Glutamatergic neuron (in vitro differentiated cells): Measurements from ENCODE around the gene PI4KA. TPM values are rescaled to one million over a fixed set of nuclear protein-coding genes. Genes with fewer than 3 reads are reported as not detected.

Experiments used
- DNase-seq: peaks from one replicate; pipeline ENCODE4 v3.0.0; 2022
- H3K27ac Mint-ChIP-seq: one replicate; pipeline ENCODE4 v1.8.0; 2020; ENCODE audit warnings: mild to moderate bottlenecking, mixed read lengths, inconsistent platforms; ENCODE audit not compliant: unreplicated experiment
- H3K27me3 Mint-ChIP-seq: one replicate; pipeline ENCODE4 v1.8.0; 2020; ENCODE audit warnings: mild to moderate bottlenecking, moderate library complexity, mixed read lengths, inconsistent platforms; ENCODE audit not compliant: unreplicated experiment
- H3K36me3 Mint-ChIP-seq: one replicate; pipeline ENCODE4 v1.8.0; 2020; ENCODE audit warnings: mild to moderate bottlenecking, mixed read lengths, inconsistent platforms; ENCODE audit not compliant: unreplicated experiment
- H3K4me1 Mint-ChIP-seq: one replicate; pipeline ENCODE4 v1.8.0; 2020; ENCODE audit warnings: mild to moderate bottlenecking, low read depth, mixed read lengths, inconsistent platforms; ENCODE audit not compliant: unreplicated experiment
- H3K4me3 Mint-ChIP-seq: one replicate; pipeline ENCODE4 v1.8.0; 2020; ENCODE audit warnings: mild to moderate bottlenecking, mixed read lengths, inconsistent platforms; ENCODE audit not compliant: unreplicated experiment
- H3K9me3 Mint-ChIP-seq: one replicate; pipeline ENCODE4 v1.8.0; 2020; ENCODE audit warnings: mild to moderate bottlenecking, moderate library complexity, mixed read lengths, inconsistent platforms; ENCODE audit not compliant: unreplicated experiment
- CTCF ChIP-seq: fragments of 200-600 bp; sonication (generic); IDR thresholded peaks from one replicate; pipeline ENCODE4 v1.5.0; 2021; ENCODE audit not compliant: partially characterized antibody, unreplicated experiment
- total RNA-seq: library from RNA; stranded (reverse); fragmentation: NEBNext Ultra II Directional; extraction: Animal tissue kit (Norgen Biotek cat#: 25700); gene quantifications from one replicate; pipeline ENCODE4 v1.2.1, GENCODE V29; 2021; ENCODE audit not compliant: unreplicated experiment

Gene PI4KA
- total RNA-seq, 1 donor from 2014 or later: 165 TPM

- H3K4me3 Mint-ChIP-seq: peak overlapping the region; percentile 95
- H3K4me1 Mint-ChIP-seq: peaks cover 28% of the 10 kb centered on the region
- no peaks in the 10 kb centered on the region for H3K36me3 Mint-ChIP-seq
- H3K27me3 Mint-ChIP-seq: peaks cover 12% of the 10 kb centered on the region
- no peak for DNase-seq
- H3K9me3 Mint-ChIP-seq: no peaks in the 10 kb centered on the region
- H3K27ac Mint-ChIP-seq: peak overlapping the region; percentile 87
- TF ChIP-seq CTCF: no peak
Observed at GRCh38 chr22:20857247-20857643, 1.4 kb downstream of the PI4KA start.

GRCh38 chr22:20853236-20853660 lies 5.4 kb downstream of the PI4KA start:
- Mint-ChIP-seq H3K36me3 (no peaks in the 10 kb centered on the region), H3K27me3 (peaks cover 10% of the 10 kb centered on the region), H3K9me3 (no peaks in the 10 kb centered on the region), H3K4me1 (peaks cover 30% of the 10 kb centered on the region), H3K27ac (no peak overlapping the region), H3K4me3 (no peak overlapping the region)
- no peak for DNase-seq
- TF ChIP-seq CTCF: no peak

GRCh38 chr22:20852503-20852902 lies 6.1 kb downstream of the PI4KA start:
- Mint-ChIP-seq H3K27me3 (peaks cover 4% of the 10 kb centered on the region), H3K36me3 (no peaks in the 10 kb centered on the region), H3K4me1 (peaks cover 25% of the 10 kb centered on the region), H3K4me3 (no peak overlapping the region), H3K27ac (no peak overlapping the region), H3K9me3 (no peaks in the 10 kb centered on the region)
- no peak for TF ChIP-seq CTCF
- DNase-seq: no peak

- no peaks in the 10 kb centered on the region for H3K9me3 Mint-ChIP-seq
- H3K27me3 Mint-ChIP-seq: peaks cover 4% of the 10 kb centered on the region
- H3K27ac Mint-ChIP-seq: no peak overlapping the region
- no peak overlapping the region for H3K4me3 Mint-ChIP-seq
- no peak for TF ChIP-seq CTCF
- peaks cover 21% of the 10 kb centered on the region for H3K4me1 Mint-ChIP-seq
- no peaks in the 10 kb centered on the region for H3K36me3 Mint-ChIP-seq
- DNase-seq: no peak
Observed at GRCh38 chr22:20852076-20852475, 6.5 kb downstream of the PI4KA start.

GRCh38 chr22:20847318-20847822 lies 11.2 kb downstream of the PI4KA start:
- no peak for TF ChIP-seq CTCF
- H3K36me3 Mint-ChIP-seq: no peaks in the 10 kb centered on the region
- H3K9me3 Mint-ChIP-seq: no peaks in the 10 kb centered on the region
- no peak overlapping the region for H3K27ac Mint-ChIP-seq
- H3K27me3 Mint-ChIP-seq: peaks cover 1% of the 10 kb centered on the region
- no peak for DNase-seq
- no peak overlapping the region for H3K4me3 Mint-ChIP-seq
- peaks cover 4% of the 10 kb centered on the region for H3K4me1 Mint-ChIP-seq
